Neural crest cell (in vitro differentiated cells): ENCODE data around the gene GPATCH2. TPM values are rescaled to one million over a fixed set of nuclear protein-coding genes. Genes with fewer than 3 reads are reported as not detected.

ENCODE experiments used
- DNase-seq: peaks from one replicate; pipeline ENCODE4 v3.0.0; 2021; ENCODE audit warnings: low read depth, mixed read lengths, low spot score
- H3K27ac Mint-ChIP-seq: one replicate; pipeline ENCODE4 v1.8.0; 2021; ENCODE audit warnings: mild to moderate bottlenecking, mixed read lengths; ENCODE audit not compliant: unreplicated experiment
- H3K27me3 Mint-ChIP-seq: 2 replicates; pipeline ENCODE4 v1.8.0; 2021; ENCODE audit warnings: low read depth, mild to moderate bottlenecking, mixed read lengths
- H3K36me3 Mint-ChIP-seq: 2 replicates; pipeline ENCODE4 v1.8.0; 2021; ENCODE audit warnings: low read depth, mild to moderate bottlenecking, mixed read lengths
- H3K4me1 Mint-ChIP-seq: 2 replicates; pipeline ENCODE4 v1.8.0; 2021; ENCODE audit warnings: mixed read lengths
- H3K4me3 Mint-ChIP-seq: one replicate; pipeline ENCODE4 v1.8.0; 2021; ENCODE audit warnings: mild to moderate bottlenecking, mixed read lengths
- H3K9me3 Mint-ChIP-seq: 2 replicates; pipeline ENCODE4 v1.8.0; 2021; ENCODE audit warnings: mixed read lengths
- total RNA-seq: library from RNA; stranded (reverse); gene quantifications from 2 replicates; pipeline ENCODE4 v1.2.1, GENCODE V29; 2021
- TF ChIP-seq, protein P1 (sequence below): fragments of 200-600 bp; sonication (generic); conservative IDR thresholded peaks from 2 replicates; pipeline ENCODE4 v1.5.0; 2021; ENCODE audit warnings: antibody characterized with exemption, mild to moderate bottlenecking

Gene GPATCH2
- total RNA-seq, 1 donor from 2014 or later = 16.6 TPM

- H3K27me3 Mint-ChIP-seq = no peaks in the 10 kb centered on the region
- DNase-seq = no peak
- no peak overlapping the region for H3K27ac Mint-ChIP-seq
- peaks cover 13% of the 10 kb centered on the region for H3K9me3 Mint-ChIP-seq
- TF ChIP-seq, protein P1, sequence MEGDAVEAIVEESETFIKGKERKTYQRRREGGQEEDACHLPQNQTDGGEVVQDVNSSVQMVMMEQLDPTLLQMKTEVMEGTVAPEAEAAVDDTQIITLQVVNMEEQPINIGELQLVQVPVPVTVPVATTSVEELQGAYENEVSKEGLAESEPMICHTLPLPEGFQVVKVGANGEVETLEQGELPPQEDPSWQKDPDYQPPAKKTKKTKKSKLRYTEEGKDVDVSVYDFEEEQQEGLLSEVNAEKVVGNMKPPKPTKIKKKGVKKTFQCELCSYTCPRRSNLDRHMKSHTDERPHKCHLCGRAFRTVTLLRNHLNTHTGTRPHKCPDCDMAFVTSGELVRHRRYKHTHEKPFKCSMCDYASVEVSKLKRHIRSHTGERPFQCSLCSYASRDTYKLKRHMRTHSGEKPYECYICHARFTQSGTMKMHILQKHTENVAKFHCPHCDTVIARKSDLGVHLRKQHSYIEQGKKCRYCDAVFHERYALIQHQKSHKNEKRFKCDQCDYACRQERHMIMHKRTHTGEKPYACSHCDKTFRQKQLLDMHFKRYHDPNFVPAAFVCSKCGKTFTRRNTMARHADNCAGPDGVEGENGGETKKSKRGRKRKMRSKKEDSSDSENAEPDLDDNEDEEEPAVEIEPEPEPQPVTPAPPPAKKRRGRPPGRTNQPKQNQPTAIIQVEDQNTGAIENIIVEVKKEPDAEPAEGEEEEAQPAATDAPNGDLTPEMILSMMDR = no peak
- no peak overlapping the region for H3K4me3 Mint-ChIP-seq
- no peaks in the 10 kb centered on the region for H3K4me1 Mint-ChIP-seq
- H3K36me3 Mint-ChIP-seq = peaks cover 15% of the 10 kb centered on the region
Measured at GRCh38 chr1:217465102-217465501, 165.8 kb downstream of the GPATCH2 start.

- Mint-ChIP-seq H3K27ac (no peak overlapping the region), H3K27me3 (no peaks in the 10 kb centered on the region), H3K36me3 (peaks cover 18% of the 10 kb centered on the region), H3K4me3 (no peak overlapping the region), H3K9me3 (peaks cover 13% of the 10 kb centered on the region), H3K4me1 (no peaks in the 10 kb centered on the region)
- TF ChIP-seq, protein P1 = no peak
- no peak for DNase-seq
Measured at GRCh38 chr1:217462666-217463065, 168.2 kb downstream of the GPATCH2 start.

- H3K9me3 Mint-ChIP-seq = peaks cover 13% of the 10 kb centered on the region
- no peak overlapping the region for H3K4me3 Mint-ChIP-seq
- H3K36me3 Mint-ChIP-seq = peaks cover 21% of the 10 kb centered on the region
- TF ChIP-seq, protein P1 = no peak
- H3K4me1 Mint-ChIP-seq = no peaks in the 10 kb centered on the region
- H3K27me3 Mint-ChIP-seq = no peaks in the 10 kb centered on the region
- H3K27ac Mint-ChIP-seq = no peak overlapping the region
- DNase-seq = no peak
Measured at GRCh38 chr1:217462159-217462558, 168.7 kb downstream of the GPATCH2 start.

DNA sequence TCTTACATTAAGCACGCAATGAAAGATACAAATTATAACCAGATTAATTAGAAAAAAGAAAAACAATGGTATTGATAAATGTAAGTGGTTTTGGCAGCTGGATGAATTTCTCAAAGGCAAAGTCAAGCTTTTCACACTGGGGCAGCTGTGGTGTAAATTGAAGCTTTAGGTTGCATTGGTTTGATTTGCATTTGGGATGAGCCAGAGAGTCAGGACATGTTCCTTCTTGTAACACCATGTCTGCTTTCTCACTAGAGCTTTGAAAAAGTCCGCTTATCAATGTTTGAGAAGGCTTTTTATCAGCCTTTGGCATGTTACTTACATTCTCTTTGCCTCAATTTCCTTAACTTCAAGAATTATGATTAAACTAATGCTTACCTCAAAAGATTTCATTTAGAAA, 173.9 kb downstream of the GPATCH2 start:
- no peak for DNase-seq
- H3K36me3 Mint-ChIP-seq = peaks cover 14% of the 10 kb centered on the region
- H3K9me3 Mint-ChIP-seq = peaks cover 5% of the 10 kb centered on the region
- TF ChIP-seq, protein P1 = no peak
- no peaks in the 10 kb centered on the region for H3K27me3 Mint-ChIP-seq
- no peak overlapping the region for H3K4me3 Mint-ChIP-seq
- no peaks in the 10 kb centered on the region for H3K4me1 Mint-ChIP-seq
- no peak overlapping the region for H3K27ac Mint-ChIP-seq

DNA sequence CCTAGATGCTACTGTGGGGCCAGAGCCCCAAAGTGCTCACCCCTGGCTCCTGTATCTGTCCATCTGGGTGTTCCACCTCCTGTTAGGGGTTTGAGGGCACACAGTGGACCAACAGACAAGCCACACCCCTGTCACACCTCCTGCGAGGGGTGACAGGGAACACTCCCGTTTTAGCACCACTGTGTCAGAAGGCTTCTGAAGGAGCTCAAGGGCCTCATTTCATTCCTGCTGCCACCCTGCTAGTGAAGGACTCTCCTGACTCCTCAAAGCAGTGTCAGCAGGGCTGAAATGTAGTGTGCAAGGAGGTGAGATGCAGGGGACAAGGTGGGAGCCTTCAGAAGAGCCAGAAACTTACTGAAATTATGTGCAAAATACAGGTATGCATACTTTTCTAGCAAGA, 174.6 kb downstream of the GPATCH2 start:
- peaks cover 5% of the 10 kb centered on the region for H3K9me3 Mint-ChIP-seq
- H3K4me1 Mint-ChIP-seq = no peaks in the 10 kb centered on the region
- H3K36me3 Mint-ChIP-seq = peaks cover 16% of the 10 kb centered on the region
- H3K27me3 Mint-ChIP-seq = no peaks in the 10 kb centered on the region
- DNase-seq = no peak
- no peak overlapping the region for H3K4me3 Mint-ChIP-seq
- TF ChIP-seq, protein P1 = no peak
- H3K27ac Mint-ChIP-seq = no peak overlapping the region

GRCh38 chr1:217453816-217454215, 177.1 kb downstream of the GPATCH2 start:
- no peak overlapping the region for H3K4me3 Mint-ChIP-seq
- TF ChIP-seq, protein P1 = no peak
- peaks cover 16% of the 10 kb centered on the region for H3K36me3 Mint-ChIP-seq
- no peak overlapping the region for H3K27ac Mint-ChIP-seq
- no peaks in the 10 kb centered on the region for H3K4me1 Mint-ChIP-seq
- DNase-seq = no peak
- H3K27me3 Mint-ChIP-seq = no peaks in the 10 kb centered on the region
- H3K9me3 Mint-ChIP-seq = peaks cover 5% of the 10 kb centered on the region
